Natural killer cell (primary cell): ENCODE data around the gene SLC35F4. TPM values are rescaled to one million over a fixed set of nuclear protein-coding genes. Genes with fewer than 3 reads are reported as not detected.

Experiments used
- ATAC-seq, 3 donors: fragments of 150-1000 bp in 2 of 3; fragments of 200-7000 bp in 1 of 3; cut with Tn5 transposase; 1 replicate in 1 of 3; 2 replicates in 2 of 3; pipeline ENCODE4 v1.10.0; 2021; ENCODE audit warnings: mild to moderate bottlenecking in 2 of 3, moderate library complexity in 2 of 3
- DNase-seq, 2 donors: peaks; one replicate each; pipeline versions ENCODE4 v3.0.0 to v3.0.0-alpha.2; 2013 to 2021; ENCODE audit warnings: mixed read lengths in 1 of 2
- H3K27ac ChIP-seq: one replicate; pipeline ENCODE4 v1.5.1; 2013; ENCODE audit warnings: mild to moderate bottlenecking, low read length
- H3K27me3 ChIP-seq: one replicate; pipeline ENCODE4 v1.6.1; 2013; ENCODE audit warnings: low read length; ENCODE audit not compliant: control insufficient read depth, insufficient read depth
- H3K36me3 ChIP-seq: one replicate; pipeline ENCODE4 v1.6.1; 2013; ENCODE audit warnings: low read length; ENCODE audit not compliant: control insufficient read depth, insufficient read depth
- H3K4me1 ChIP-seq: one replicate; pipeline ENCODE4 v1.6.1; 2013; ENCODE audit warnings: low read length; ENCODE audit not compliant: control insufficient read depth, insufficient read depth
- H3K4me3 ChIP-seq: one replicate; pipeline ENCODE4 v1.5.1; 2013; ENCODE audit warnings: low read length
- H3K9me3 ChIP-seq: one replicate; pipeline ENCODE4 v1.6.1; 2013; ENCODE audit warnings: low read length; ENCODE audit not compliant: control insufficient read depth, insufficient read depth
- H3K27ac Mint-ChIP-seq, 2 donors: one replicate each; pipeline ENCODE4 v1.8.0; 2022; ENCODE audit warnings: mild to moderate bottlenecking in 2 of 2, mixed read lengths in 2 of 2, moderate library complexity in 1 of 2
- H3K27me3 Mint-ChIP-seq, 2 donors: one replicate each; pipeline ENCODE4 v1.8.0; 2022; ENCODE audit warnings: low read depth in 2 of 2, mixed read lengths in 2 of 2
- H3K36me3 Mint-ChIP-seq: one replicate; pipeline ENCODE4 v1.8.0; 2022; ENCODE audit warnings: mixed read lengths
- H3K4me1 Mint-ChIP-seq, 2 donors: one replicate each; pipeline ENCODE4 v1.8.0; 2022; ENCODE audit warnings: mixed read lengths in 2 of 2
- H3K4me3 Mint-ChIP-seq: one replicate; pipeline ENCODE4 v1.8.0; 2022; ENCODE audit warnings: mild to moderate bottlenecking, moderate library complexity, mixed read lengths
- H3K9me3 Mint-ChIP-seq, 2 donors: one replicate each; pipeline ENCODE4 v1.8.0; 2022; ENCODE audit warnings: mixed read lengths in 2 of 2
- WGBS: methylation state at CpG from one replicate; pipeline ENCODE4 v1.1.7; 2013; ENCODE audit warnings: missing lambda C conversion rate; ENCODE audit not compliant: insufficient coverage; 5-methylcytosine and 5-hydroxymethylcytosine counted together
- intact Hi-C: fragments of 100-400 bp; cut with micrococcal nuclease; formaldehyde crosslinking; loops from one replicate; pipeline ENCODE4 v1.14.2; 2022
- total RNA-seq, 4 donors: library from RNA; stranded (reverse); fragments of 120-200 nt in 1 of 4; gene quantifications; one replicate each; pipeline versions ENCODE4 v1.2.3 to v1.2.4, GENCODE V29; 2013 to 2022
- TF ChIP-seq, protein P1 (sequence below): fragments of 200-600 bp; IDR thresholded peaks from one replicate; pipeline ENCODE4 v1.8.0; 2022; ENCODE audit warnings: antibody characterized with exemption

Gene SLC35F4
- total RNA-seq, 3 donors from 2014 or later (not counting 1 experiment from before 2014, with no cell fraction given) = not detected

DNA sequence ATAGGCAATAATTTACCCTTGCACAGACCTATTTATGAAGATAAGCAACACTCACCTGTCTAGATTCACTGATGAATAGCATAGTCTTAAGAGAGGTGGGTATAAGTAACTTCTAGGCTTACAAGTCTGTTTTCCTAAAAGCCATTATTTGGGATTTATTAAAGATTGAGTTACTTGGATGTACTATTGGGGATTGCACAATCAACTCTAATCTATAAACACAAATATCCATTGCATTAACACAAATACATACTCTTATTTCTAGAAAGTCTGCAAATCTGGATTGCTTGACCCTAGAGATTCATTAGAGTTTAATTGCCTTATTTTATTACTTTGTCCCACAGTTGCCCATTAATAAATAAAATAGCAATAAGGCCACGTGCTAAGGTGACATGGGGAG is 224.1 kb downstream of the SLC35F4 start:
- no peaks in the 10 kb centered on the region for H3K36me3 ChIP-seq
- no peak overlapping the region for H3K27ac Mint-ChIP-seq

DNA sequence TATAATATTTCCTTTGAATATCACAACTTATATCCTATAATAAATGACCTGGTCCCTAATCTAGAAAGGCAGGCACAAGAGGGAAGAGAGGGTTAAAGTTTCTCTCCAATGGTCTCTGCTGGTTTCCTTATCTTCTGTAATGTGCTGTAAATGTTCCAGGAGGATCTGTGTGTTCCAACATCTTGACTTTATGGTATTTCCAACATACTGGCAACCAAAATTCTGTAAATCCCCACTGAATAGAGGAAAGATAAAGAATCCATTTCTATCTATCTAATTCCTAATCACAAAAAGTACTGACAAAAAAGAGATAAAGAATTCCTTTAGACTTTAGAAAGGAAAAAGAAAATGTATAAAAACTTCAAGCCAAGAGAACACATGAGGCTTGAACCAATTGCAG is 225.9 kb downstream of the SLC35F4 start:
- no peak for DNase-seq
- TF ChIP-seq, protein P1, sequence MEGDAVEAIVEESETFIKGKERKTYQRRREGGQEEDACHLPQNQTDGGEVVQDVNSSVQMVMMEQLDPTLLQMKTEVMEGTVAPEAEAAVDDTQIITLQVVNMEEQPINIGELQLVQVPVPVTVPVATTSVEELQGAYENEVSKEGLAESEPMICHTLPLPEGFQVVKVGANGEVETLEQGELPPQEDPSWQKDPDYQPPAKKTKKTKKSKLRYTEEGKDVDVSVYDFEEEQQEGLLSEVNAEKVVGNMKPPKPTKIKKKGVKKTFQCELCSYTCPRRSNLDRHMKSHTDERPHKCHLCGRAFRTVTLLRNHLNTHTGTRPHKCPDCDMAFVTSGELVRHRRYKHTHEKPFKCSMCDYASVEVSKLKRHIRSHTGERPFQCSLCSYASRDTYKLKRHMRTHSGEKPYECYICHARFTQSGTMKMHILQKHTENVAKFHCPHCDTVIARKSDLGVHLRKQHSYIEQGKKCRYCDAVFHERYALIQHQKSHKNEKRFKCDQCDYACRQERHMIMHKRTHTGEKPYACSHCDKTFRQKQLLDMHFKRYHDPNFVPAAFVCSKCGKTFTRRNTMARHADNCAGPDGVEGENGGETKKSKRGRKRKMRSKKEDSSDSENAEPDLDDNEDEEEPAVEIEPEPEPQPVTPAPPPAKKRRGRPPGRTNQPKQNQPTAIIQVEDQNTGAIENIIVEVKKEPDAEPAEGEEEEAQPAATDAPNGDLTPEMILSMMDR = no peak
- intact Hi-C loops = no loop called here
- Mint-ChIP-seq H3K4me3 (no peak overlapping the region), H3K4me1 (no peaks in the 10 kb centered on the region), H3K9me3 (peaks cover 2 to 5% of the 10 kb centered on the region in 2 donors), H3K36me3 (no peaks in the 10 kb centered on the region), H3K27me3 (no peaks in the 10 kb centered on the region), H3K27ac (no peak overlapping the region)
- H3K9me3 ChIP-seq = no peaks in the 10 kb centered on the region
- no peaks in the 10 kb centered on the region for H3K36me3 ChIP-seq
- no peak overlapping the region for H3K4me3 ChIP-seq
- no peaks in the 10 kb centered on the region for H3K4me1 ChIP-seq
- H3K27ac ChIP-seq = no peak overlapping the region
- H3K27me3 ChIP-seq = no peaks in the 10 kb centered on the region
- ATAC-seq = no peak

More for the DNA sequence above, 224.1 kb downstream of the SLC35F4 start:
- TF ChIP-seq, protein P1 = no peak
- intact Hi-C loops = no loop called here
- no peak overlapping the region for H3K4me3 ChIP-seq
- H3K27me3 ChIP-seq = no peaks in the 10 kb centered on the region
- ATAC-seq (no peak), DNase-seq (no peak)
- Mint-ChIP-seq H3K36me3 (no peaks in the 10 kb centered on the region), H3K9me3 (peaks cover 4 to 10% of the 10 kb centered on the region in 2 donors), H3K4me1 (no peaks in the 10 kb centered on the region), H3K4me3 (no peak overlapping the region), H3K27me3 (no peaks in the 10 kb centered on the region)
- no peak overlapping the region for H3K27ac ChIP-seq
- WGBS = no CpG with 5 or more reads among the region's 1 CpG
- no peaks in the 10 kb centered on the region for H3K9me3 ChIP-seq
- H3K4me1 ChIP-seq = no peaks in the 10 kb centered on the region

DNA sequence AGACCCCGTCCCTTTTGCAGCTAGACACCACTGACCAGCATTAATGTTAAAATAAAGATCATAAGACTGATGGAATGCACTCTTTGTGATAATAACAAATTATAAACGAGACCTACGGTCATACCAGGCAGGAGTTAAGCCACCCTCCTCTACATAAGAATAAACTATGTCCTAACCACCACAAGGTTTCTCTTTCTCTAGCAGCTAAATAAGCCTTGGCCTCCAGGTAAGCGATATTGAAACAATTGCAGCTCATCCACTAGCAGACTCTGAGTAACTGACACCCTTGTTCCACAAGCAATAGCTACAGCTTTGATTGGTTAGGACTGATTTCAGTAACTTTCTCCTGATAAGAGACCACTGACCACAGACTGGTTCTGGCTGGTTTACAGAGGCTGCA is 228.0 kb downstream of the SLC35F4 start:
- DNase-seq (no peak), ATAC-seq (no peak)
- Mint-ChIP-seq H3K27ac (no peak overlapping the region), H3K36me3 (no peaks in the 10 kb centered on the region), H3K27me3 (no peaks in the 10 kb centered on the region), H3K9me3 (peaks cover 10 to 14% of the 10 kb centered on the region in 2 donors), H3K4me3 (no peak overlapping the region), H3K4me1 (no peaks in the 10 kb centered on the region)
- H3K27ac ChIP-seq = no peak overlapping the region
- intact Hi-C loops = no loop called here
- no peaks in the 10 kb centered on the region for H3K4me1 ChIP-seq
- H3K36me3 ChIP-seq = no peaks in the 10 kb centered on the region
- 80% methylated on average over 3 of the region's 4 CpGs for WGBS
- no peak overlapping the region for H3K4me3 ChIP-seq
- no peaks in the 10 kb centered on the region for H3K27me3 ChIP-seq
- no peaks in the 10 kb centered on the region for H3K9me3 ChIP-seq
- TF ChIP-seq, protein P1 = no peak

DNA sequence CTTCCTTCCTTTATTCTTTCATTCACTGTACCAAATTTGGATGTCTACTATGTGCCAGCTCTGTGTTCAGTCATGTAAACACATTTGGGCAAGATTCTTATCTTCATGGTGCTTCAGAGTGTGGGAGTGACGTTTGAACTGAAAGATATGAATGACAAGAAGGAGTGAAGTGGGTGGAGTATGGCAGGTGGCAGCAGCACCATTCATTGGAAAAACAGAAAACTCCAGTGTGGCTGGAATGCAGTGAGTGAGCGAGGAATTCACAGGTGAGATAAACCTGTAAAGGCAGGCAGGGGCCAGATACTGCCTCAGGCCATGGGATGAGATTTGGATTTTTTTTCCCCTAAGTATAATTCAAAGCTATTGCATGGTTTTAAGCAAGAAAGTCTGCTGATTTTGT is 231.6 kb downstream of the SLC35F4 start:
- H3K36me3 Mint-ChIP-seq = no peaks in the 10 kb centered on the region
- intact Hi-C loops = no loop called here
- TF ChIP-seq, protein P1 = no peak
- H3K36me3 ChIP-seq = no peaks in the 10 kb centered on the region
- H3K9me3 ChIP-seq = no peaks in the 10 kb centered on the region
- DNase-seq = no peak
- H3K9me3 Mint-ChIP-seq = peaks cover 10 to 13% of the 10 kb centered on the region in 2 donors
- H3K27ac Mint-ChIP-seq = no peak overlapping the region
- no peak overlapping the region for H3K4me3 ChIP-seq
- no peak overlapping the region for H3K27ac ChIP-seq
- 53% methylated on average over 2 of the region's 2 CpGs for WGBS
- no peaks in the 10 kb centered on the region for H3K4me1 ChIP-seq
- no peaks in the 10 kb centered on the region for H3K27me3 ChIP-seq
- H3K27me3 Mint-ChIP-seq = no peaks in the 10 kb centered on the region
- no peak for ATAC-seq
- H3K4me3 Mint-ChIP-seq = no peak overlapping the region
- no peaks in the 10 kb centered on the region for H3K4me1 Mint-ChIP-seq
